ENCODE data around the gene ASXL1. TPM values are rescaled to one million over a fixed set of nuclear protein-coding genes. Genes with fewer than 3 reads are reported as not detected.
"Not testable (repeated sequence)": the region's sequence is repeated elsewhere in the genome, so short reads cannot be mapped to it uniquely, and the experiment has no call there.

Gene ASXL1
- total RNA-seq, 1 experiment from 2014 or later = 69.9 TPM

- peaks cover 65% of the 10 kb centered on the region for H3K36me3 Mint-ChIP-seq (ENCODE audit: insufficient read depth, unreplicated experiment)
- intact Hi-C loops (cut with micrococcal nuclease) = no loop called here
- BruUV-seq (replicated peaks) = no TSS peak
These were observed 20.3 kb downstream of the ASXL1 start for GRCh38 chr20:32378461-32378860.

GRCh38 chr20:32380037-32380436, 21.9 kb downstream of the ASXL1 start:
- H3K27ac Mint-ChIP-seq (ENCODE audit: low read depth, unreplicated experiment); CTCF ChIA-PET; H3K9me3 Mint-ChIP-seq (ENCODE audit: unreplicated experiment); H3K4me3 Mint-ChIP-seq (ENCODE audit: unreplicated experiment); H3K4me1 Mint-ChIP-seq (ENCODE audit: insufficient read depth, unreplicated experiment); intact Hi-C loops (cut with micrococcal nuclease); BruUV-seq (replicated peaks); H3K27me3 Mint-ChIP-seq (ENCODE audit: insufficient read depth, unreplicated experiment); DNase-seq (ENCODE audit: unreplicated experiment): not testable (repeated sequence)
- POLR2A ChIA-PET = interaction anchor here (0.6 to 1.0 kb wide), 3 partner anchors 16 to 21 kb away, joined by 3 to 5 read pairs (median 3); no protein-coding TSS in a partner anchor
- peaks cover 60% of the 10 kb centered on the region for H3K36me3 Mint-ChIP-seq (ENCODE audit: insufficient read depth, unreplicated experiment)

More at GRCh38 chr20:32378461-32378860, 20.3 kb downstream of the ASXL1 start:
- ChIA-PET POLR2A (interaction anchor here (0.7 kb wide), 2 partner anchors 26 to 146 kb away, joined by 3 read pairs; no protein-coding TSS in a partner anchor), CTCF (interaction anchor here (0.5 kb wide), 1 partner anchor 296 kb away, joined by 3 read pairs; the partner anchor contains the start of gene C20orf203)
- DNase-seq (ENCODE audit: unreplicated experiment) = no peak
- Mint-ChIP-seq H3K4me3 (ENCODE audit: unreplicated experiment) (no peak overlapping the region), H3K4me1 (ENCODE audit: insufficient read depth, unreplicated experiment) (no peaks in the 10 kb centered on the region), H3K27ac (ENCODE audit: low read depth, unreplicated experiment) (no peak overlapping the region), H3K9me3 (ENCODE audit: unreplicated experiment) (no peaks in the 10 kb centered on the region), H3K27me3 (ENCODE audit: insufficient read depth, unreplicated experiment) (no peaks in the 10 kb centered on the region)
- TF ChIP-seq, protein P1, sequence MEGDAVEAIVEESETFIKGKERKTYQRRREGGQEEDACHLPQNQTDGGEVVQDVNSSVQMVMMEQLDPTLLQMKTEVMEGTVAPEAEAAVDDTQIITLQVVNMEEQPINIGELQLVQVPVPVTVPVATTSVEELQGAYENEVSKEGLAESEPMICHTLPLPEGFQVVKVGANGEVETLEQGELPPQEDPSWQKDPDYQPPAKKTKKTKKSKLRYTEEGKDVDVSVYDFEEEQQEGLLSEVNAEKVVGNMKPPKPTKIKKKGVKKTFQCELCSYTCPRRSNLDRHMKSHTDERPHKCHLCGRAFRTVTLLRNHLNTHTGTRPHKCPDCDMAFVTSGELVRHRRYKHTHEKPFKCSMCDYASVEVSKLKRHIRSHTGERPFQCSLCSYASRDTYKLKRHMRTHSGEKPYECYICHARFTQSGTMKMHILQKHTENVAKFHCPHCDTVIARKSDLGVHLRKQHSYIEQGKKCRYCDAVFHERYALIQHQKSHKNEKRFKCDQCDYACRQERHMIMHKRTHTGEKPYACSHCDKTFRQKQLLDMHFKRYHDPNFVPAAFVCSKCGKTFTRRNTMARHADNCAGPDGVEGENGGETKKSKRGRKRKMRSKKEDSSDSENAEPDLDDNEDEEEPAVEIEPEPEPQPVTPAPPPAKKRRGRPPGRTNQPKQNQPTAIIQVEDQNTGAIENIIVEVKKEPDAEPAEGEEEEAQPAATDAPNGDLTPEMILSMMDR (IDR thresholded peaks at IDR 0.05; ENCODE audit: unreplicated experiment) = no peak

DNA sequence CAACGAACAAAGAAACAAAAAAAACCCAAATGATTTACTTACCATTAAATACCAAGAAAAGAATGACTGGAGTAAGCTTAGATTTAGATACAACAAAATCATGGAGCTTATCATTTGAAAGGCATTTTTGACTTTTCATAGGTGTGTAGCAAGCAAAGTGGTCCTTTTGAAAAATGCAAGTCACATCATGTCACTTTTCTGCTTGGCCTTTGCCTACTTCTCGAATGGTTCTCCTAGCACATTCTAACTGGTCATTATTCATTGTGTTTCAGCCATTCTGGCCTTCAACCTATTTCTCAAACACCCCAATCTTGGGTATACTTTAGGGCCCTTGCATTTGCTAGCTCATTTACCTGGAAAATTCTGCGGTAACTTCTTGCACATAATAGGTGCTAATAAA, 22.6 kb downstream of the ASXL1 start:
- POLR2A ChIA-PET = interaction anchor here (0.6 to 1.0 kb wide), 3 partner anchors 16 to 21 kb away, joined by 3 to 5 read pairs (median 3); no protein-coding TSS in a partner anchor
- peaks cover 55% of the 10 kb centered on the region for H3K36me3 Mint-ChIP-seq (ENCODE audit: insufficient read depth, unreplicated experiment)
- no peak overlapping the region for H3K27ac Mint-ChIP-seq (ENCODE audit: low read depth, unreplicated experiment)
- no peaks in the 10 kb centered on the region for H3K27me3 Mint-ChIP-seq (ENCODE audit: insufficient read depth, unreplicated experiment)
- H3K4me3 Mint-ChIP-seq (ENCODE audit: unreplicated experiment) = no peak overlapping the region
- no peaks in the 10 kb centered on the region for H3K9me3 Mint-ChIP-seq (ENCODE audit: unreplicated experiment)
- intact Hi-C loops (cut with micrococcal nuclease) = no loop called here
- no peak for DNase-seq (ENCODE audit: unreplicated experiment)
- CTCF ChIA-PET = no interaction called here
- H3K4me1 Mint-ChIP-seq (ENCODE audit: insufficient read depth, unreplicated experiment) = peaks cover 9% of the 10 kb centered on the region
- no TSS peak for BruUV-seq (replicated peaks)
- TF ChIP-seq, protein P1 (IDR thresholded peaks at IDR 0.05; ENCODE audit: unreplicated experiment) = no peak

DNA sequence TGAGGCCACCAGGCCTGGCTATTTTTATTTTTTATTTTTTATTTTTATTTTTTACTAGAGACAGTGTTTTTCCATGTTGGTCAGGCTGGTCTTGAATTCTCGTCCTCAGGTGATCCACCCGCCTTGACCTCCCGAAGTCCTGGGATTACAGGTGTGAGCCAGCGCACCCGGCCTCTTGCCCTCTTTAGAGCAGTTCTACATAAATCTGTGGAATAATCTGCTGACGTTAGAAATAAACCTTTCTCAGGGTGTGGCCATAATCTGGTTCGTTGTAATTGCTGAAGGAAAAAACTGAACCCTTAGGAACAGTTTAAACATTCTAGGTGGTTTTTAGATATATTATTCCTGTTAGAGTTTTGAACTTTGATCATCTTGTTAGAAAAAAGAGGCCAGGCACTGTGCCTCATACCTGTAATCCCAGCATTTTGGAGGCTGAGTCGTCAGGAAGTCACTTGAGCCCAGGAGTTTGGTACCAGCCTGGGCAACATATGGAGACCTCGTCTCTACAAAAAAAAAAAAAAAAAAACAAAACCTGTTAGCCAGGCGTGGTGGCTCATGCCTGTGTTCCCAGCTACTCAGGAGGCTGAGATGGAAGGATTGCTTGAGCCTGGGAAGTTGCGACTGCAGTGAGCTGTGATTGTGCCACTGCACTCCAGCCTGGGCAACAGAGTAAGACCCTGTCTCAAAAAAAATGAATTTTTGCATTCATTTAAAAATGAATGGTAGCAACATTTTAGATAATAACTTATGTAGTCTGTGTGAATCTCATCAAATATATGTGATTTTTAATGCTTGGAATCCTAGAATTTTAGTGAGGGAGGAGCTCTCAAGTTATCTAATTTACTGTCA, 24.2 kb downstream of the ASXL1 start:
- peaks cover 10% of the 10 kb centered on the region for H3K4me1 Mint-ChIP-seq (ENCODE audit: insufficient read depth, unreplicated experiment)
- no peaks in the 10 kb centered on the region for H3K27me3 Mint-ChIP-seq (ENCODE audit: insufficient read depth, unreplicated experiment)
- no peak for DNase-seq (ENCODE audit: unreplicated experiment)
- no peak overlapping the region for H3K27ac Mint-ChIP-seq (ENCODE audit: low read depth, unreplicated experiment)
- ChIA-PET CTCF (interaction anchor here (0.6 kb wide), 1 partner anchor 8 kb away, joined by 5 read pairs; no protein-coding TSS in a partner anchor), POLR2A (interaction anchor here (1.0 kb wide), 1 partner anchor 23 kb away, joined by 3 read pairs; no protein-coding TSS in a partner anchor)
- no peaks in the 10 kb centered on the region for H3K9me3 Mint-ChIP-seq (ENCODE audit: unreplicated experiment)
- H3K4me3 Mint-ChIP-seq (ENCODE audit: unreplicated experiment) = no peak overlapping the region
- TF ChIP-seq, protein P1 (IDR thresholded peaks at IDR 0.05; ENCODE audit: unreplicated experiment) = no peak
- peaks cover 61% of the 10 kb centered on the region for H3K36me3 Mint-ChIP-seq (ENCODE audit: insufficient read depth, unreplicated experiment)
- no TSS peak for BruUV-seq (replicated peaks)
- intact Hi-C loops (cut with micrococcal nuclease) = no loop called here

DNA sequence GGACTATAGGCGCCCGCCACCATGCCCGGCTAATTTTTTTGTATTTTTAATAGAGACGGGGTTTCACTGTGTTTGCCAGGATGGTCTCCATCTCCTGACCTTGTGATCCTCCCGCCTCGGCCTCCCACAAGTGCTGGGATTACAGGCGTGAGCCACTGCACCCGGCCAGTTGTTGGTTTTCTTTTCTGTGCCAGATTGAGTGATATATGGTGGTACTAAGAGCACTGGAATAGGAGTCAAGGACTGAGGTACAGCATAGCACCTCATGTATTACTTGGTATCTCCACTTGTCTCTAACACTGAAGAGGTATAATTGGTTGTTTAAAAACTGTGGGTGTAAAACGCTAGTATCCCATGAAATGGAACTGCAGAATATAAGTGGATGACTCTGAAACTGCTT, 25.3 kb downstream of the ASXL1 start:
- intact Hi-C loops (cut with micrococcal nuclease); CTCF ChIA-PET; H3K4me3 Mint-ChIP-seq (ENCODE audit: unreplicated experiment); BruUV-seq (replicated peaks); DNase-seq (ENCODE audit: unreplicated experiment); H3K27ac Mint-ChIP-seq (ENCODE audit: low read depth, unreplicated experiment); H3K9me3 Mint-ChIP-seq (ENCODE audit: unreplicated experiment); H3K27me3 Mint-ChIP-seq (ENCODE audit: insufficient read depth, unreplicated experiment); POLR2A ChIA-PET: not testable (repeated sequence)
- H3K36me3 Mint-ChIP-seq (ENCODE audit: insufficient read depth, unreplicated experiment) = peaks cover 55% of the 10 kb centered on the region
- H3K4me1 Mint-ChIP-seq (ENCODE audit: insufficient read depth, unreplicated experiment) = peaks cover 15% of the 10 kb centered on the region
